Nephron (organoid): ENCODE measurements around the gene MAPK13.

Experiments
- H3K27ac Mint-ChIP-seq, 3 experiments: 2 replicates each; pipeline ENCODE4 v1.8.0; 2020; ENCODE audit warnings: mixed read lengths in 3 of 3, mild to moderate bottlenecking in 2 of 3, moderate library complexity in 1 of 3
- H3K27me3 Mint-ChIP-seq: 2 replicates; pipeline ENCODE4 v1.8.0; 2021; ENCODE audit warnings: low read depth, mild to moderate bottlenecking, moderate library complexity, mixed read lengths
- H3K36me3 Mint-ChIP-seq: 2 replicates; pipeline ENCODE4 v1.8.0; 2020; ENCODE audit warnings: low read depth, mixed read lengths
- H3K4me1 Mint-ChIP-seq: 2 replicates; pipeline ENCODE4 v1.8.0; 2020; ENCODE audit warnings: mixed read lengths
- H3K4me3 Mint-ChIP-seq, 3 experiments: 2 replicates each; pipeline ENCODE4 v1.8.0; 2020; ENCODE audit warnings: mild to moderate bottlenecking in 3 of 3, mixed read lengths in 3 of 3, moderate library complexity in 2 of 3
- H3K9me3 Mint-ChIP-seq: 2 replicates; pipeline ENCODE4 v1.8.0; 2020; ENCODE audit warnings: mixed read lengths
- CTCF ChIP-seq, 3 experiments: fragments of 200-600 bp; sonication (generic); IDR thresholded peaks; one replicate each; pipeline ENCODE4 v1.5.0; 2021; ENCODE audit warnings: antibody characterized with exemption in 3 of 3; ENCODE audit not compliant: unreplicated experiment in 3 of 3

The MAPK13 gene

GRCh38 chr6:36120018-36120417 is 10.3 kb upstream of the MAPK13 start:
- peaks cover 13% of the 10 kb centered on the region for H3K4me1 Mint-ChIP-seq
- no peak for TF ChIP-seq CTCF (IDR thresholded peaks at IDR 0.05; ENCODE audit: unreplicated experiment in 3 of 3)
- H3K36me3 Mint-ChIP-seq: no peaks in the 10 kb centered on the region
- no peaks in the 10 kb centered on the region for H3K9me3 Mint-ChIP-seq
- no peak overlapping the region for H3K27ac Mint-ChIP-seq
- no peak overlapping the region for H3K4me3 Mint-ChIP-seq
- no peaks in the 10 kb centered on the region for H3K27me3 Mint-ChIP-seq

GRCh38 chr6:36120539-36120938 is 9.8 kb upstream of the MAPK13 start:
- H3K27me3 Mint-ChIP-seq: peaks cover 2% of the 10 kb centered on the region
- no peak overlapping the region for H3K4me3 Mint-ChIP-seq
- H3K36me3 Mint-ChIP-seq: no peaks in the 10 kb centered on the region
- no peak overlapping the region for H3K27ac Mint-ChIP-seq
- peaks cover 11% of the 10 kb centered on the region for H3K4me1 Mint-ChIP-seq
- no peak for TF ChIP-seq CTCF (IDR thresholded peaks at IDR 0.05; ENCODE audit: unreplicated experiment in 3 of 3)
- no peaks in the 10 kb centered on the region for H3K9me3 Mint-ChIP-seq

GRCh38 chr6:36120979-36121786 is 9.1 kb upstream of the MAPK13 start:
- H3K27ac Mint-ChIP-seq: no peak overlapping the region
- H3K27me3 Mint-ChIP-seq: peaks cover 4% of the 10 kb centered on the region
- no peaks in the 10 kb centered on the region for H3K9me3 Mint-ChIP-seq
- no peak overlapping the region for H3K4me3 Mint-ChIP-seq
- H3K36me3 Mint-ChIP-seq: no peaks in the 10 kb centered on the region
- peaks cover 11% of the 10 kb centered on the region for H3K4me1 Mint-ChIP-seq
- no peak for TF ChIP-seq CTCF (IDR thresholded peaks at IDR 0.05; ENCODE audit: unreplicated experiment in 3 of 3)

DNA sequence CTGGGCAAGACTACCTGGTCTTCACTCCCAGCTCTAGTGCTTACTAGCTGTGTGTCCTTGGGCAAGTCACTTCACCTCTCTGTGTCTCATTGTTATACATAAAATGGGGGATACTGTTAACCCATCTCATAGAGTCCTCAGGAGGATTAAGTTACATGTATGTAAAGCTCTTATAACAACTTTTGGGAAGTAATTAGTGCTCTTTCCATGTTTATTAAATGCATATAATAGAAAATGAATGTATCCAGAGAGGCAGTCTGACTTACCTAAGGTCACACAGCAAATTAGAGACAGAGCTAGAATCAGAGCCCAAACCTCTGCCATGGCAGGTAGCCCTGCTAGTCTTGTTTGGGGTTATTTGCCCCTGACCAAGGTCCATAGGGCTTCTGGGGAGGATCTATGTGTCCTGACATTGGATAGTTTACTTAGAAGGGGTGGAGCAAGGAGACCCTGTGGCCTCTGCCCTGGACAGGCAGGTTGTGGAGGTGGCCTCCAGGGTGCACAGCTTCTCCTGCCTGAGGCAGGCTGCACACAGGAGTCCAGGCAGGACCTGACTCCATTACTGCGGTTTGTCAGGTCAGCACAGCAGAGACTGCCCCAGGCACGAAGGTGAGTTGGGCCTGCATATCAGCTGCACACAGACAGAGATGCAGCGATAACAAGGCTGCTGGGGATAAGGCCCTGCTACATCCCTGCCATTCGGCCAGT is 8.4 kb upstream of the MAPK13 start:
- peaks cover 7% of the 10 kb centered on the region for H3K4me1 Mint-ChIP-seq
- no peaks in the 10 kb centered on the region for H3K36me3 Mint-ChIP-seq
- H3K9me3 Mint-ChIP-seq: no peaks in the 10 kb centered on the region
- peaks cover 5% of the 10 kb centered on the region for H3K27me3 Mint-ChIP-seq
- TF ChIP-seq CTCF (IDR thresholded peaks at IDR 0.05; ENCODE audit: unreplicated experiment in 3 of 3): no peak
- no peak overlapping the region for H3K4me3 Mint-ChIP-seq
- H3K27ac Mint-ChIP-seq: no peak overlapping the region

DNA sequence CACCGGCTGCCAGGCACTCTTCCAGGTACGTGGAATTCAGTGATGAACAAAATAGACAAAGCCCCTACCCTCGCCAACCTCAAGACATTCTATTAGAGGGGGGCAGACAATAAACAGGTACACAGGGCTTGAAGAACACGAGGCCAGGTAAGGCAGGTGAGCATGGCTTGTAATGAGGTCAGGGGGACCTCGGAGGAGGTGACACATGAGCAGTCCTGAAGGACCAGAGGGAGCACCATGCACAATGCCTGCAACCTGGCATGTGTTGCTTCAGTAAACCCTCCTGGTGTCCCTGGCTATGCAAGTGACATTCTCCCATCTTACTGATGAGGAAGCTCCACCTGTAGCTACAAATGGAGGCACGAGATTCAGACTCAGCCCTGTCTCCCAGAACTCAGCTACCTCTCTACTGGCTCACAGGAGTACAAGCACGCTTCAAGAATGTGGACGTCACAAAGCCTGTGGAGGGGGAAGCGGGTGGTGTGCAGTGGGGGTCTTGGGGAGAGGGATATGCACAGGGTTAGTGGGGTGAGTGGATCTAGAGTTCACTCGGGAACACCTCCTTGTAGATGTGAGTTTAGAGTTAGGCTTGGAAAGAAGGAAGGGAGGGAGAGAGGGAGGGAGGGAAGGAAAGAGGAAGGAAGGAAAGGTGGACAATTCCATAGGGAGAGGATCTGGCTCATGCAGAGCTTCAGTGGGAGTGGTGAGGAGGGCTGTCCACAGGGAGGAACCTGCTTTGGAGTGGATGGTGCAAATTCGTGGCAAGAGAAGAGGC is 7.6 kb upstream of the MAPK13 start:
- Mint-ChIP-seq H3K27ac (no peak overlapping the region), H3K4me3 (no peak overlapping the region), H3K4me1 (peaks cover 7% of the 10 kb centered on the region), H3K36me3 (no peaks in the 10 kb centered on the region), H3K9me3 (no peaks in the 10 kb centered on the region), H3K27me3 (peaks cover 7% of the 10 kb centered on the region)
- no peak for TF ChIP-seq CTCF (IDR thresholded peaks at IDR 0.05; ENCODE audit: unreplicated experiment in 3 of 3)
